Activated T-helper 1 cell treated with anti-CD3 and anti-CD28 coated beads, Interleukin-12 subunit alpha, Interleukin-12 subunit beta, Interleukin-2, Interleukin-4 antibody, amounts not matched to agents 30 ng/mL and 10 ng/mL and 1 ng/mL, durations not matched to agents 14 hours and 24 hours and 36 hours (primary cell): Measurements from ENCODE around the gene ELAVL3. TPM values are rescaled to one million over a fixed set of nuclear protein-coding genes. Genes with fewer than 3 reads are reported as not detected.

Experiments used
- DNase-seq: peaks from one replicate; pipeline ENCODE4 v3.0.0; 2021; ENCODE audit warnings: low spot score
- H3K27ac Mint-ChIP-seq: one replicate; pipeline ENCODE4 v1.8.0; 2021; ENCODE audit warnings: mild to moderate bottlenecking, mixed read lengths
- H3K27me3 Mint-ChIP-seq: one replicate; pipeline ENCODE4 v1.8.0; 2022; ENCODE audit warnings: mild to moderate bottlenecking, moderate library complexity, mixed read lengths; ENCODE audit not compliant: insufficient read depth
- H3K36me3 Mint-ChIP-seq: one replicate; pipeline ENCODE4 v1.8.0; 2021; ENCODE audit warnings: low read depth, mixed read lengths
- H3K4me1 Mint-ChIP-seq: one replicate; pipeline ENCODE4 v1.8.0; 2021; ENCODE audit warnings: low read depth, mixed read lengths
- H3K4me3 Mint-ChIP-seq: one replicate; pipeline ENCODE4 v1.8.0; 2021; ENCODE audit warnings: mild to moderate bottlenecking, moderate library complexity, mixed read lengths
- H3K9me3 Mint-ChIP-seq: one replicate; pipeline ENCODE4 v1.8.0; 2021; ENCODE audit warnings: mixed read lengths
- intact Hi-C: fragments of 100-400 bp; cut with micrococcal nuclease; formaldehyde crosslinking; loops from one replicate; pipeline ENCODE4 v1.15.1; 2024
- total RNA-seq: library from RNA; stranded (reverse); gene quantifications from 2 replicates; pipeline ENCODE4 v1.2.3, GENCODE V29; 2022

ELAVL3 gene
- total RNA-seq, 1 donor from 2014 or later, result 0.34 TPM

GRCh38 chr19:11451871-11452619 lies 28.8 kb downstream of the ELAVL3 start:
- H3K27ac Mint-ChIP-seq, result no peak overlapping the region
- H3K27me3 Mint-ChIP-seq, result peaks cover 2% of the 10 kb centered on the region
- no peaks in the 10 kb centered on the region for H3K9me3 Mint-ChIP-seq
- intact Hi-C loops, result no loop called here
- DNase-seq, result no peak
- no peak overlapping the region for H3K4me3 Mint-ChIP-seq
- H3K4me1 Mint-ChIP-seq, result no peaks in the 10 kb centered on the region
- H3K36me3 Mint-ChIP-seq, result peaks cover 5% of the 10 kb centered on the region

- Mint-ChIP-seq H3K9me3 (no peaks in the 10 kb centered on the region), H3K4me3 (no peak overlapping the region), H3K27ac (no peak overlapping the region), H3K27me3 (peaks cover 2% of the 10 kb centered on the region), H3K4me1 (no peaks in the 10 kb centered on the region), H3K36me3 (peaks cover 5% of the 10 kb centered on the region)
- no peak for DNase-seq
- intact Hi-C loops, result no loop called here
Observed at GRCh38 chr19:11451327-11451870, 29.4 kb downstream of the ELAVL3 start.

GRCh38 chr19:11450570-11451326 lies 30.1 kb downstream of the ELAVL3 start:
- H3K27me3 Mint-ChIP-seq, result peaks cover 2% of the 10 kb centered on the region
- intact Hi-C loops, result no loop called here
- H3K4me3 Mint-ChIP-seq, result no peak overlapping the region
- no peak for DNase-seq
- no peaks in the 10 kb centered on the region for H3K4me1 Mint-ChIP-seq
- no peak overlapping the region for H3K27ac Mint-ChIP-seq
- peaks cover 5% of the 10 kb centered on the region for H3K36me3 Mint-ChIP-seq
- H3K9me3 Mint-ChIP-seq, result no peaks in the 10 kb centered on the region

GRCh38 chr19:11448923-11449554 lies 31.8 kb downstream of the ELAVL3 start:
- no peaks in the 10 kb centered on the region for H3K4me1 Mint-ChIP-seq
- no peak overlapping the region for H3K4me3 Mint-ChIP-seq
- no peak overlapping the region for H3K27ac Mint-ChIP-seq
- H3K36me3 Mint-ChIP-seq, result peaks cover 12% of the 10 kb centered on the region
- DNase-seq, result no peak
- intact Hi-C loops, result no loop called here
- H3K9me3 Mint-ChIP-seq, result no peaks in the 10 kb centered on the region
- no peaks in the 10 kb centered on the region for H3K27me3 Mint-ChIP-seq

- H3K27ac Mint-ChIP-seq, result no peak overlapping the region
- DNase-seq, result no peak
- H3K9me3 Mint-ChIP-seq, result no peaks in the 10 kb centered on the region
- no peak overlapping the region for H3K4me3 Mint-ChIP-seq
- no peaks in the 10 kb centered on the region for H3K27me3 Mint-ChIP-seq
- intact Hi-C loops, result no loop called here
- H3K4me1 Mint-ChIP-seq, result no peaks in the 10 kb centered on the region
- H3K36me3 Mint-ChIP-seq, result peaks cover 14% of the 10 kb centered on the region
Observed at GRCh38 chr19:11448410-11448809, 32.4 kb downstream of the ELAVL3 start.

- peaks cover 14% of the 10 kb centered on the region for H3K36me3 Mint-ChIP-seq
Observed at GRCh38 chr19:11447347-11448262, 33.2 kb downstream of the ELAVL3 start.

GRCh38 chr19:11446652-11447301 lies 34.1 kb downstream of the ELAVL3 start:
- no peaks in the 10 kb centered on the region for H3K9me3 Mint-ChIP-seq
- intact Hi-C loops, result no loop called here
- H3K4me3 Mint-ChIP-seq, result no peak overlapping the region
- H3K27ac Mint-ChIP-seq, result no peak overlapping the region
- peaks cover 19% of the 10 kb centered on the region for H3K36me3 Mint-ChIP-seq
- no peaks in the 10 kb centered on the region for H3K4me1 Mint-ChIP-seq
- no peaks in the 10 kb centered on the region for H3K27me3 Mint-ChIP-seq
- no peak for DNase-seq

More at GRCh38 chr19:11447347-11448262, 33.2 kb downstream of the ELAVL3 start:
- Mint-ChIP-seq H3K4me1 (no peaks in the 10 kb centered on the region), H3K27ac (no peak overlapping the region), H3K4me3 (no peak overlapping the region), H3K9me3 (no peaks in the 10 kb centered on the region), H3K27me3 (no peaks in the 10 kb centered on the region)
- no peak for DNase-seq
- intact Hi-C loops, result no loop called here

GRCh38 chr19:11446271-11446651 lies 34.6 kb downstream of the ELAVL3 start:
- intact Hi-C loops, result no loop called here
- H3K4me1 Mint-ChIP-seq, result no peaks in the 10 kb centered on the region
- H3K27ac Mint-ChIP-seq, result no peak overlapping the region

GRCh38 chr19:11445141-11445540 lies 35.7 kb downstream of the ELAVL3 start:
- H3K4me3 Mint-ChIP-seq, result no peak overlapping the region
- intact Hi-C loops, result no loop called here
- peaks cover 23% of the 10 kb centered on the region for H3K36me3 Mint-ChIP-seq
- no peaks in the 10 kb centered on the region for H3K9me3 Mint-ChIP-seq
- no peak for DNase-seq
- H3K27ac Mint-ChIP-seq, result no peak overlapping the region
- H3K4me1 Mint-ChIP-seq, result no peaks in the 10 kb centered on the region
- H3K27me3 Mint-ChIP-seq, result no peaks in the 10 kb centered on the region

More at GRCh38 chr19:11446271-11446651, 34.6 kb downstream of the ELAVL3 start:
- Mint-ChIP-seq H3K9me3 (no peaks in the 10 kb centered on the region), H3K27me3 (no peaks in the 10 kb centered on the region), H3K36me3 (peaks cover 19% of the 10 kb centered on the region), H3K4me3 (no peak overlapping the region)
- DNase-seq, result no peak

- intact Hi-C loops, result no loop called here
- DNase-seq, result no peak
- H3K27ac Mint-ChIP-seq, result no peak overlapping the region
- H3K4me3 Mint-ChIP-seq, result no peak overlapping the region
- peaks cover 21% of the 10 kb centered on the region for H3K36me3 Mint-ChIP-seq
- no peaks in the 10 kb centered on the region for H3K4me1 Mint-ChIP-seq
- no peaks in the 10 kb centered on the region for H3K27me3 Mint-ChIP-seq
- H3K9me3 Mint-ChIP-seq, result no peaks in the 10 kb centered on the region
Observed at GRCh38 chr19:11444059-11444458, 36.8 kb downstream of the ELAVL3 start.

- Mint-ChIP-seq H3K9me3 (no peaks in the 10 kb centered on the region), H3K27me3 (peaks cover 3% of the 10 kb centered on the region), H3K27ac (no peak overlapping the region), H3K4me3 (peak overlapping the region; percentile 73), H3K4me1 (peaks cover 19% of the 10 kb centered on the region), H3K36me3 (peaks cover 27% of the 10 kb centered on the region)
- no peak for DNase-seq
- intact Hi-C loops, result loop anchor here (10.0 kb wide), 2 partner anchors 487 to 1333 kb away; partner anchors contain the start of genes ANGPTL6, PPAN and ZNF700
Observed at GRCh38 chr19:11437955-11438354, 42.9 kb downstream of the ELAVL3 start.
